Adrenal gland (tissue), 5 donors: ENCODE measurements around the gene NACAD.

Experiments used
- CTCF ChIP-seq, 6 experiments: fragments of 450-650 bp in 4 of 6; fragments of 200-600 bp in 2 of 6; sonication (generic) in 1 of 6; IDR thresholded peaks; 1 replicate in 5 of 6; 2 replicates in 1 of 6; pipeline versions ENCODE4 v1.5.1 to v1.8.0; 2016 to 2021; ENCODE audit warnings: antibody characterized with exemption in 6 of 6, mild to moderate bottlenecking in 2 of 6, moderate library complexity in 1 of 6
- POLR2A ChIP-seq, 2 donors: fragments of 450-650 bp; IDR thresholded peaks; one replicate each; pipeline ENCODE4 v1.6.1; 2017; ENCODE audit warnings: antibody characterized with exemption in 2 of 2, mild to moderate bottlenecking in 2 of 2, moderate library complexity in 1 of 2
- donor health status: DM: no; HTN: no; CAD: no.

GRCh38 chr7:45055016-45055415, 33.8 kb downstream of the NACAD start:
- no peak for TF ChIP-seq CTCF (IDR thresholded peaks at IDR 0.05)
- no peak for TF ChIP-seq POLR2A (IDR thresholded peaks at IDR 0.05)
